GM12892 (cell line): Measurements from ENCODE around the gene LOXHD1.

Experiments used
- POLR2A ChIP-seq: IDR thresholded peaks from 2 replicates; pipeline ENCODE4 v1.6.1; 2011; ENCODE audit warnings: low read depth, low read length, control low read depth
- POLR2AphosphoS5 ChIP-seq: IDR thresholded peaks from 2 replicates; pipeline ENCODE4 v1.6.1; 2011; ENCODE audit warnings: low read depth, low read length, control low read depth
- TAF1 ChIP-seq: IDR thresholded peaks from 2 replicates; pipeline ENCODE4 v1.6.1; 2011; ENCODE audit warnings: low read depth, mild to moderate bottlenecking, control low read depth, low read length, borderline replicate concordance

- TF ChIP-seq POLR2AphosphoS5 (no peak), POLR2A (no peak), TAF1 (no peak)
Measured at GRCh38 chr18:46596119-46596518, 60.9 kb downstream of the LOXHD1 start.
